ENCODE data around the gene DNAJC18. TPM values are rescaled to one million over a fixed set of nuclear protein-coding genes. Genes with fewer than 3 reads are reported as not detected.

The DNAJC18 gene
- total RNA-seq, 4 donors from 2014 or later: 8.3 to 15.4 (median 13.4) TPM

DNA sequence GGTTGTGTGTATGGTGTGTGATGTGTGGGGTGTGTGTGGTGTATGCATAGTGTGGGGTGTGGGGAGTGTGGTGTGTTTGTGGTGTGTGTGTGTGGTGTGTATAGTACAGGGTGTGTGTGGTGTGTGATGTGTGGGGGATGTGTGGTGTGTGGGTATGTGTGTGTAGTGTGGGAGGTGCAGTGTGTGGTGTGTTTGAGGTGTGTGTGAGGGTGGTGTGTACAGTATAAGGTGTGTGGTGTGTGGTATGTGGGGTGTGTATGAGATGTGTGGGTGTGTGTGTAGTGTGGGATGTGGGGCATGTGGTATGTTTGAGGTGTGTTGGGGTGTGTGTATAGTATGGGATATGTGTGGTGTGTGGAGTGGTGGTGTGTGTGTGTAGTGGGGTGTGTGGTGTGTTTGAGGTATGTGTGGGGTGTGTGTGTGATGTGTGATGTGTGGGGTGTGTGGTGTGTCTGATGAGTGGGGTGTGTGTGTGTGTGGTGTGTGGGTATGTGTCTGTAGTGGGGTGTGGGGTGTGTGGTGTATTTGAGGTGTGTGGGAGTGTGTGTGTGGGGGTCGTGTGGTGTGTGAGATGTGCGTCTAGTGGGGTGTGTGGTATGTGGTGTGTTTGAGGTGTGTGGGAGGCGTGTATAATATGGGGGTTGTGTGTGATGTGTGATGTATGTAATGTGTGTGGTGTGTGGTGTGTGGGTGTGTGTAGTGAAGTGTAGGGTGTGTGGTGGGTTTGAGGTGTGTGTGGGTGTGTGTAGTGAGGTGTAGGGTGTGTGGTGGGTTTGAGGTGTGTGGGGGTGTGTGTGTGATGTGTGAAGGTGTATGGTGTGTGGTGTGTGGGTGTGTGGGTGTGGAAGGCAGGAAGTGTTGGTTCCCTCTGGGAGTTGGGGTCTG, 14.6 kb upstream of the DNAJC18 start:
- no peak for TF ChIP-seq POLR2A (IDR thresholded peaks at IDR 0.05; ENCODE audit: low read depth)
- TF ChIP-seq EP300 (IDR thresholded peaks at IDR 0.05): no peak
- TF ChIP-seq, protein P1, sequence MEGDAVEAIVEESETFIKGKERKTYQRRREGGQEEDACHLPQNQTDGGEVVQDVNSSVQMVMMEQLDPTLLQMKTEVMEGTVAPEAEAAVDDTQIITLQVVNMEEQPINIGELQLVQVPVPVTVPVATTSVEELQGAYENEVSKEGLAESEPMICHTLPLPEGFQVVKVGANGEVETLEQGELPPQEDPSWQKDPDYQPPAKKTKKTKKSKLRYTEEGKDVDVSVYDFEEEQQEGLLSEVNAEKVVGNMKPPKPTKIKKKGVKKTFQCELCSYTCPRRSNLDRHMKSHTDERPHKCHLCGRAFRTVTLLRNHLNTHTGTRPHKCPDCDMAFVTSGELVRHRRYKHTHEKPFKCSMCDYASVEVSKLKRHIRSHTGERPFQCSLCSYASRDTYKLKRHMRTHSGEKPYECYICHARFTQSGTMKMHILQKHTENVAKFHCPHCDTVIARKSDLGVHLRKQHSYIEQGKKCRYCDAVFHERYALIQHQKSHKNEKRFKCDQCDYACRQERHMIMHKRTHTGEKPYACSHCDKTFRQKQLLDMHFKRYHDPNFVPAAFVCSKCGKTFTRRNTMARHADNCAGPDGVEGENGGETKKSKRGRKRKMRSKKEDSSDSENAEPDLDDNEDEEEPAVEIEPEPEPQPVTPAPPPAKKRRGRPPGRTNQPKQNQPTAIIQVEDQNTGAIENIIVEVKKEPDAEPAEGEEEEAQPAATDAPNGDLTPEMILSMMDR (IDR thresholded peaks at IDR 0.05): no peak
- no peak for TF ChIP-seq POLR2AphosphoS5 (IDR thresholded peaks at IDR 0.05)
- Histone ChIP-seq H3K4me1 (peaks cover 0 to 2% (median 0%) of the 10 kb centered on the region in 4 donors), H3K36me3 (peaks cover 0 to 65% (median 0%) of the 10 kb centered on the region in 4 donors), H3K27ac (replicated peaks in 1 of 4) (no peak overlapping the region), H3K9me3 (no peaks in the 10 kb centered on the region), H3K27me3 (no peaks in the 10 kb centered on the region), H3K4me3 (no peak overlapping the region)
- intact Hi-C loops (cut with DNase I): no loop called here
- 92% methylated on average over 3 of the region's 3 CpGs for WGBS
- no peak for DNase-seq (ENCODE audit: extremely low spot score)

DNA sequence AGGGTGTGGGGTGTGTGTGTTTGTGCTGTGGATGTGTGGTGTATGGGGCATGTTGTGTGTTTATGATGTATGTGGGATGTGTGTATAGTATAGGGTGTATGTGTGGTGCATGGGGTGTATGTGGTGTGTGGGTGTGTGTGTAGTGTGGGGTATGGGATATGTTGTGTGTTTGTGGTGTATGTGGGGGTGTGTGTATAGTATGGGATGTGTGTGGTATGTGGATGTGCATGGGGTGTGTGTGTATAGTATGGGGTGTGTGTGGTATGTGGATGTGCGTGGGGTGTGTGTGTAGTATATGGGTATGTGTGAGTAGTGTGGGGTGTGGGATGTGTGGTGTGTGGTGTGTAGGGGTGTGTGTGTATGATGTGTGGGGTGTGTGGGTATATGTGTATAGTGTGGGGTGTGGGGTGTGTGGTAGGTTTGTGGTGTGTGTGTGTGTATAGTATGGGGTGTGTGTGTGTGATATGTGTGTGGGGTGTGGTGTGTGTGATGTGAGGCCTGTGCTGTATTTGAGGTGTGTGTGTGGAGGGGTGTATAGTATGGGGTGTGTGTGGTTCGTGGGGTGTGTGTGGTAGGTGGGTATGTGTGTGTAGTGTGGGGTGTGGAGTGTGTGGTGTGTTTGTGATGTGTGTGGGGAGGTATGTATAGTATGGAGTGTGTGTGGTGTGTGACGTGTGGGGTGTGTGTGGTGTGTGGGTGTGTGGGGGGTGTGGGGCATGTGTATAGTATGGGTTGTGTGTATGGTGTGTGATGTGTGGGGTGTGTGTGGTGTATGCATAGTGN, 12.7 kb upstream of the DNAJC18 start:
- peaks cover 0 to 74% (median 0%) of the 10 kb centered on the region in 4 donors for H3K36me3 ChIP-seq
- WGBS: 80% methylated on average over 3 of the region's 3 CpGs
- H3K4me3 ChIP-seq: no peak overlapping the region
- no peak overlapping the region for H3K27ac ChIP-seq (replicated peaks in 1 of 4)
- no peaks in the 10 kb centered on the region for H3K9me3 ChIP-seq
- intact Hi-C loops (cut with DNase I): no loop called here
- TF ChIP-seq POLR2A (IDR thresholded peaks at IDR 0.05; ENCODE audit: low read depth) (no peak), EP300 (IDR thresholded peaks at IDR 0.05) (no peak), POLR2AphosphoS5 (IDR thresholded peaks at IDR 0.05) (no peak)
- TF ChIP-seq, protein P1 (IDR thresholded peaks at IDR 0.05): no peak
- no peaks in the 10 kb centered on the region for H3K27me3 ChIP-seq
- DNase-seq (ENCODE audit: extremely low spot score): no peak
- H3K4me1 ChIP-seq: no peaks in the 10 kb centered on the region

DNA sequence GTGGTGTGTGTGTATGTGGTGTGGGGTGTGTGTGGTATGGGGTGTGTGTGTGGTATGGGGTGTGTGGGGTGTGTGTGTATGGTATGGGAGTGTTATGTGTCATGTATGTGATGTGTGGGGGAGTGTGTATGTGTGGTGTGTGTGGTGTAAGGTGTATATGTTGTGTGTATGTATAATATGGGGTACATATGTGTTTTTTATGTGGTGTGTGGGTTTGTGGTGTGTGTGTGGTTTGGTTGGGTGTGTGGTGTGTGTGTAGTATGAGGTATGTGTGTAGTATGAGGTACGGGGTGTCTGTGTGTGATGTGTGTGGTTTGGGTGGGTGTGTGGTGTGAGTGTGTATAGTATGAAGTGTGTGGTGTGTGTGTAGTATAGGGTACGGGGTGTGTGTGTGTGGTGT, 11.9 kb upstream of the DNAJC18 start:
- DNase-seq (ENCODE audit: extremely low spot score): no peak
- whole genome bisulfite sequencing: 88% methylated on average over 2 of the region's 2 CpGs
- H3K27ac ChIP-seq (replicated peaks in 1 of 4): no peak overlapping the region
- no peaks in the 10 kb centered on the region for H3K4me1 ChIP-seq
- H3K4me3 ChIP-seq: no peak overlapping the region
- intact Hi-C loops (cut with DNase I): no loop called here
- H3K9me3 ChIP-seq: no peaks in the 10 kb centered on the region
- H3K27me3 ChIP-seq: no peaks in the 10 kb centered on the region
- TF ChIP-seq POLR2AphosphoS5 (IDR thresholded peaks at IDR 0.05) (no peak), POLR2A (IDR thresholded peaks at IDR 0.05; ENCODE audit: low read depth) (no peak)
- TF ChIP-seq, protein P1 (IDR thresholded peaks at IDR 0.05): no peak
- peaks cover 0 to 71% (median 0%) of the 10 kb centered on the region in 4 donors for H3K36me3 ChIP-seq

DNA sequence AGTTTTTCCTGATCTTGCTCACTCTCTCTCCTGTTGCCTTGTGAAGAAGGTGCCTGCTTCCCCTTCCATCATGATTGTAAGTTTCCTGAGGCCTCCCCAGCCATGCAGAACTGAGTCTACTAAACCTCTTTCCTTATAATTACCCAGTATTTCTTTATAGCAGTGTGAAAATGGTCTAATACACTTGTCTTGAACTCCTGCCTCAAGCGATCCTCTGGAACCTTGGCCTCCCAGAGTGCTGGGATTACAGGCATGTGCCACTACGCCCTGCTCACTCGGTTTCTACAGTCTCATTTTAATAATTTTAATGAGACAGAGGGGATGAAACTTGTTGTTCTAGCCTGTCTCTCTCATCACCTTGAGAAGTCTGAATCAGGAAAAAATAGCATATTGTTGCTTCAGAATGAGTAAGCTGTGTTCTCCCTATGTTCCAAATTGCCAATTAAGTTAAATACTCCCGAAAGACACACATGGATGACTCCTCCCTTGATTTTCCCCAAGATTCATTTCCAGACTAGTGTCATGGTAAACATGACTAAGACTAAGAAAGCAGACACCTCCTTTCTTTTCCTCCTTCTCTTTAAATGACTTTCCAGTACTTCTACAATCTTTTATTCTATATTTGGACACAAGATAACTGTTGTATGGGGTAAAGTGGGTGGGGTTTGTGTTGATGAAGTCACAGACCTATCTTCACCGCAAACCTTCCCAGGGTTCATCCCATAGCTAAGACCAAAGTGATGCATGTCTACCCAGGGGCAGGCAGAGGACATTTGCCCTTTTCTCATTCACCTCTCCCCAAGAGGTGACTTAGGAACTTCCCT, 7.8 kb upstream of the DNAJC18 start:
- peaks cover 0 to 17% (median 12%) of the 10 kb centered on the region in 4 donors for H3K4me1 ChIP-seq
- H3K9me3 ChIP-seq: no peaks in the 10 kb centered on the region
- no peak for DNase-seq (ENCODE audit: extremely low spot score)
- H3K36me3 ChIP-seq: peaks cover 0 to 47% (median 0%) of the 10 kb centered on the region in 4 donors
- H3K27me3 ChIP-seq: no peaks in the 10 kb centered on the region
- TF ChIP-seq POLR2A (IDR thresholded peaks at IDR 0.05; ENCODE audit: low read depth) (no peak), EP300 (IDR thresholded peaks at IDR 0.05) (no peak)
- intact Hi-C loops (cut with DNase I): no loop called here
- H3K4me3 ChIP-seq: no peak overlapping the region
- WGBS: 82% methylated on average over 5 of the region's 5 CpGs
- H3K27ac ChIP-seq (replicated peaks in 1 of 4): no peak overlapping the region

All from esophagus muscularis mucosa (tissue), 4 donors.